Trophoblast cell (in vitro differentiated cells and primary cell): ENCODE measurements around the gene TTC27.

ENCODE experiments used
- DNase-seq, 2 donors: peaks; one replicate each; pipeline ENCODE4 v3.0.0-alpha.2; 2016
- H2AFZ ChIP-seq: 2 replicates; pipeline ENCODE4 v1.6.1; 2013; ENCODE audit warnings: low read length, moderate library complexity, mild to moderate bottlenecking; ENCODE audit not compliant: insufficient read depth, poor library complexity
- H2AK5ac ChIP-seq: 2 replicates; pipeline ENCODE4 v1.6.1; 2013; ENCODE audit warnings: mild to moderate bottlenecking, low read length
- H2BK120ac ChIP-seq: 2 replicates; pipeline ENCODE4 v1.6.1; 2013; ENCODE audit warnings: low read length, mild to moderate bottlenecking, moderate library complexity; ENCODE audit not compliant: insufficient read depth, poor library complexity
- H2BK12ac ChIP-seq: 2 replicates; pipeline ENCODE4 v1.6.1; 2013; ENCODE audit warnings: mild to moderate bottlenecking, low read length, moderate library complexity
- H2BK5ac ChIP-seq: 2 replicates; pipeline ENCODE4 v1.6.1; 2013; ENCODE audit warnings: low read length, low read depth, moderate library complexity, mild to moderate bottlenecking; ENCODE audit not compliant: poor library complexity
- H3K14ac ChIP-seq: 2 replicates; pipeline ENCODE4 v1.6.1; 2013; ENCODE audit warnings: mild to moderate bottlenecking, low read length
- H3K18ac ChIP-seq: 2 replicates; pipeline ENCODE4 v1.6.1; 2013; ENCODE audit warnings: mild to moderate bottlenecking, low read length
- H3K23ac ChIP-seq: 2 replicates; pipeline ENCODE4 v1.6.1; 2013; ENCODE audit warnings: low read length
- H3K27ac ChIP-seq: 2 replicates; pipeline ENCODE4 v1.5.1; 2013; ENCODE audit warnings: low read depth, mild to moderate bottlenecking, inconsistent platforms, low read length, moderate library complexity
- H3K27me3 ChIP-seq: 2 replicates; pipeline ENCODE4 v1.6.1; 2013; ENCODE audit warnings: inconsistent platforms, mild to moderate bottlenecking, low read length, moderate library complexity; ENCODE audit not compliant: insufficient read depth
- H3K36me3 ChIP-seq, 2 experiments: 1 replicate in 1 of 2; 2 replicates in 1 of 2; pipeline ENCODE4 v1.6.1; 2013; ENCODE audit warnings: low read length in 2 of 2, mild to moderate bottlenecking in 2 of 2, moderate library complexity in 1 of 2; ENCODE audit not compliant: insufficient read depth in 2 of 2, control insufficient read depth in 1 of 2
- H3K4ac ChIP-seq: 2 replicates; pipeline ENCODE4 v1.6.1; 2013; ENCODE audit warnings: low read depth, mild to moderate bottlenecking, low read length, moderate library complexity
- H3K4me1 ChIP-seq, 2 experiments: 1 replicate in 1 of 2; 2 replicates in 1 of 2; pipeline ENCODE4 v1.6.1; 2013; ENCODE audit warnings: low read length in 2 of 2, mild to moderate bottlenecking in 2 of 2, moderate library complexity in 1 of 2; ENCODE audit not compliant: insufficient read depth in 2 of 2, control insufficient read depth in 1 of 2
- H3K4me2 ChIP-seq: 2 replicates; pipeline ENCODE4 v1.6.1; 2013; ENCODE audit warnings: inconsistent platforms, mild to moderate bottlenecking, low read length, moderate library complexity
- H3K4me3 ChIP-seq: 2 replicates; pipeline ENCODE4 v1.5.1; 2013; ENCODE audit warnings: mild to moderate bottlenecking, low read depth, low read length, inconsistent platforms
- H3K79me1 ChIP-seq: one replicate; pipeline ENCODE4 v1.6.1; 2013; ENCODE audit warnings: low read length
- H3K79me2 ChIP-seq: 2 replicates; pipeline ENCODE4 v1.6.1; 2013; ENCODE audit warnings: low read length, mild to moderate bottlenecking; ENCODE audit not compliant: control insufficient read depth, insufficient read depth, poor library complexity
- H3K9ac ChIP-seq: 2 replicates; pipeline ENCODE4 v1.6.1; 2013; ENCODE audit warnings: mild to moderate bottlenecking, low read length
- H3K9me3 ChIP-seq: 2 replicates; pipeline ENCODE4 v1.6.1; 2013; ENCODE audit warnings: low read depth, mild to moderate bottlenecking, control low read depth, inconsistent platforms, low read length; ENCODE audit not compliant: insufficient read depth
- H4K12ac ChIP-seq: 2 replicates; pipeline ENCODE4 v1.6.1; 2013; ENCODE audit warnings: low read depth, mild to moderate bottlenecking, low read length, moderate library complexity
- H4K8ac ChIP-seq: 2 replicates; pipeline ENCODE4 v1.6.1; 2013; ENCODE audit warnings: low read depth, mild to moderate bottlenecking, low read length, moderate library complexity
- H4K91ac ChIP-seq: one replicate; pipeline ENCODE4 v1.6.1; 2013; ENCODE audit warnings: low read depth, mild to moderate bottlenecking, low read length, moderate library complexity
- WGBS: extraction: QIAGEN DNeasy Blood & Tissue Kit; methylation state at CpG from one replicate; pipeline ENCODE4 v1.1.7; 2013; ENCODE audit warnings: missing lambda C conversion rate; ENCODE audit not compliant: insufficient read length, insufficient coverage; ENCODE audit errors: extremely low coverage; 5-methylcytosine and 5-hydroxymethylcytosine counted together

TTC27 gene

DNA sequence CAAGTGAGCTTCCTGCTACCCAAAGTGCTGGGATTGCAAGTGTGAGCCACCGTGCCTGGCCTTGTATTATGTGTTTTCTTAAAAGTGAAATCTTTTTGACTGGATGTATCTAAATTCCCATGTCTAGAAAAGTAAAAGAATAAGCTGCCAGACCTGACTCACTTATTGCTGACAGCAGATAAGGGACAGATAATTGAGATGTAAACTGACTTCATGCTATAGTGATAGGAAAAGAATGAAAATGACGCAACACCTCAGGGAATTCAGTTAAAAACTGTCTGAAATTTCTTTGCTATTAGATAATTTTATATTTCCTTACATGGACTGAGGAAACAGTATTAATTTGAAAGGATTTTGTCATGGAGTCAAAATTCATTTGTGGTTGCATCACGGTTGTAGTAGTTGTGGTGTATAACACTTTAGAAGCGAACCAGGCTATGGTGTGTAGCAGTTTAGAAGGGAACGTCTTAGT, 19.4 kb downstream of the TTC27 start:
- no peak overlapping the region for H2AK5ac ChIP-seq
- H3K36me3 ChIP-seq = peaks cover 4 to 5% of the 10 kb centered on the region in 2 experiments
- H3K79me1 ChIP-seq = no peaks in the 10 kb centered on the region
- H2BK12ac ChIP-seq = no peak overlapping the region
- no peaks in the 10 kb centered on the region for H3K4me1 ChIP-seq
- no peak overlapping the region for H2AFZ ChIP-seq
- no peak overlapping the region for H4K91ac ChIP-seq
- WGBS = no CpG with 5 or more reads among the region's 5 CpGs
- no peak overlapping the region for H3K14ac ChIP-seq
- no peak overlapping the region for H4K8ac ChIP-seq
- no peak overlapping the region for H3K4me2 ChIP-seq
- H3K27me3 ChIP-seq = no peaks in the 10 kb centered on the region
- H3K9me3 ChIP-seq = no peaks in the 10 kb centered on the region
- H3K27ac ChIP-seq = no peak overlapping the region
- H3K9ac ChIP-seq = no peak overlapping the region
- no peak overlapping the region for H3K4ac ChIP-seq
- H3K23ac ChIP-seq = no peak overlapping the region
- no peak overlapping the region for H3K4me3 ChIP-seq
- H3K79me2 ChIP-seq = no peaks in the 10 kb centered on the region
- peak; percentile 37 to 93 for DNase-seq
- no peak overlapping the region for H3K18ac ChIP-seq
- H2BK5ac ChIP-seq = no peak overlapping the region
- no peak overlapping the region for H2BK120ac ChIP-seq
- H4K12ac ChIP-seq = no peak overlapping the region

DNA sequence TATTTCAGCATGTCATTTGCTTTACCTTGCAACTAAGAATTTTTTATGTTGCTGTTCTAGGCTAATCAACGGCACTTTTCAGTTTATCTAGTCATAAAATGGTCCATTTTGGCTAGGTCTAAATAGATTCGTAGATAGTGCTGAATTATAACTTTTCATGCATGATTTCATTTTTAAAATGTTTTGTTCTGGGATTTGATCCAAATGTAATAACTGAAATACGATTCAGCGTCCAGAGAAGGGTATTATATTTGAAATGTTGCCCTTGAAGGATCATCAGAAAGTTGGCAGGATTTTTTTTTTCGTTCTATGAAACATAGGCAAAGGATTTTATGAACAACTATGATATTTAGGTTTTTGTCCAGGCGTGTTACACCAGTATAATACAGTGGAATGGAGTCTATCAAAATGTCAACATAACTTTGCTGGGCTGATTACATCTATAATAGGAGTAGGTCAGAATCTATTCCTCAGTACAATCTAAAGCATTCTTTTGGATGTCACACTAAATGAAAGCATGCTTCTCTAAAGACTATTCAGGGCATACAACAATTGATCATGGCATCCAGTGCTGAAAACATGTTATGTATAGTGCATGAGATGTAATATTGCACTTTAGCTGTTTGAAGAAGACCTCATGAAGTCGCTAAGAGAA, 24.8 kb downstream of the TTC27 start:
- Histone ChIP-seq H3K14ac (no peak overlapping the region), H3K4me2 (no peak overlapping the region), H3K18ac (no peak overlapping the region), H3K4ac (no peak overlapping the region), H4K12ac (no peak overlapping the region), H4K91ac (no peak overlapping the region), H4K8ac (no peak overlapping the region), H3K4me1 (no peaks in the 10 kb centered on the region), H3K4me3 (no peak overlapping the region), H3K27me3 (no peaks in the 10 kb centered on the region), H3K27ac (no peak overlapping the region), H2AFZ (no peak overlapping the region), H3K79me1 (no peaks in the 10 kb centered on the region), H3K9me3 (no peaks in the 10 kb centered on the region), H3K23ac (no peak overlapping the region), H3K36me3 (no peaks in the 10 kb centered on the region), H2BK120ac (no peak overlapping the region), H3K79me2 (no peaks in the 10 kb centered on the region), H3K9ac (no peak overlapping the region), H2BK5ac (no peak overlapping the region), H2BK12ac (no peak overlapping the region), H2AK5ac (no peak overlapping the region)
- no peak for DNase-seq
- no CpG with 5 or more reads among the region's 7 CpGs for WGBS

DNA sequence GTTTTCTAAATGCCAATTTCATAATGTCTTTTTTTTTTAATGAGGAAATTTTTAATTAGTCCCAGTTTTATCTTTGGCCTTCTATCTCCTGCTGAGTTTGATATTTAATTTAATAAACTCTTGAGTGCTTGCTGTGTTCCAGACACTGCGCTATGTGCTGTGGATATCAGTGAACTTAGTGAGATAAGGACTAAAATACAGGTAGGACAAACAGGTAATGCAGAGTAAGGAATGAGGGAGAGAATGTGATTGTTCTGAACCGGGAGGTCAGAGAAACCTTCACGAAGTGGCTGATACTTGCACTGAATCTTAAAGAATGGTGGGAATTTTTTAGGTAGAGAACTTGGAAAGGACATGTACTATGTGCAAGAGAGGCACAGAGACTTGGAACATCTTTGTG, 28.2 kb downstream of the TTC27 start:
- H2AK5ac ChIP-seq = no peak overlapping the region
- no peak overlapping the region for H3K23ac ChIP-seq
- no peak overlapping the region for H3K4me2 ChIP-seq
- H2BK120ac ChIP-seq = no peak overlapping the region
- H3K9me3 ChIP-seq = no peaks in the 10 kb centered on the region
- H3K14ac ChIP-seq = no peak overlapping the region
- H3K79me1 ChIP-seq = no peaks in the 10 kb centered on the region
- no peak overlapping the region for H3K9ac ChIP-seq
- H3K36me3 ChIP-seq = peaks cover 0 to 2% of the 10 kb centered on the region in 2 experiments
- H4K12ac ChIP-seq = no peak overlapping the region
- DNase-seq = peak; percentile 11 to 58
- no peaks in the 10 kb centered on the region for H3K27me3 ChIP-seq
- no peak overlapping the region for H4K8ac ChIP-seq
- no peak overlapping the region for H3K4me3 ChIP-seq
- H3K79me2 ChIP-seq = no peaks in the 10 kb centered on the region
- no peak overlapping the region for H4K91ac ChIP-seq
- WGBS = no CpG with 5 or more reads among the region's 3 CpGs
- H3K4ac ChIP-seq = no peak overlapping the region
- H2BK5ac ChIP-seq = no peak overlapping the region
- H3K4me1 ChIP-seq = no peaks in the 10 kb centered on the region
- H3K27ac ChIP-seq = no peak overlapping the region
- no peak overlapping the region for H3K18ac ChIP-seq
- no peak overlapping the region for H2BK12ac ChIP-seq
- H2AFZ ChIP-seq = no peak overlapping the region

DNA sequence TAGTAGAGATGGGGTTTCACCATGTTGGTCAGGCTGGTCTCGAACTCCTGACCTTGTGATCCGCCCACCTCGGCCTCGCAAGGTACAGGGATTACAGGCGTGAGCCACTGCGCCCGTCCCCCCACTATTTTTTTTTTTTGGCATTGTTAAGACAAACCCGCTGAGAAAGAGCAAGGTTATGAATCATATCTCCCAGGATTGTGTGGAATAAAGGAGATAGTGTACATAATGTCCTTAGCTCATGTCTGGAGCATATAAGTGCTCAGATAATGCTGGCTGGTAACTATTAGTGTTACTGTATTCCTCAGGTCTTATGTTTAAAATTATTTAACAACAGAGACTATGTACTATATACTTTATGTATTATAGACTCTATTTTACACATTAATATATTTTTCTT, 36.0 kb downstream of the TTC27 start:
- Histone ChIP-seq H3K4ac (no peak overlapping the region), H2AK5ac (no peak overlapping the region), H3K27ac (no peak overlapping the region), H2BK5ac (no peak overlapping the region), H4K91ac (no peak overlapping the region), H2BK12ac (no peak overlapping the region), H3K4me1 (no peaks in the 10 kb centered on the region), H3K14ac (no peak overlapping the region), H4K8ac (no peak overlapping the region), H3K4me3 (no peak overlapping the region), H3K4me2 (no peak overlapping the region), H3K23ac (no peak overlapping the region), H4K12ac (no peak overlapping the region), H3K27me3 (no peaks in the 10 kb centered on the region), H3K18ac (no peak overlapping the region), H3K9me3 (no peaks in the 10 kb centered on the region), H3K36me3 (peaks cover 0 to 2% of the 10 kb centered on the region in 2 experiments), H3K9ac (no peak overlapping the region), H2AFZ (no peak overlapping the region), H2BK120ac (no peak overlapping the region), H3K79me2 (no peaks in the 10 kb centered on the region), H3K79me1 (no peaks in the 10 kb centered on the region)
- DNase-seq = no peak
- no CpG with 5 or more reads among the region's 8 CpGs for WGBS
